Right lobe of liver (tissue), 6 donors: ENCODE measurements around the gene UBIAD1. TPM values are rescaled to one million over a fixed set of nuclear protein-coding genes. Genes with fewer than 3 reads are reported as not detected.
"Not testable (repeated sequence)": the region's sequence is repeated elsewhere in the genome, so short reads cannot be mapped to it uniquely, and the experiment has no call there.

ENCODE experiments used
- ATAC-seq, 4 donors: fragments of 200-7000 bp; cut with Tn5 transposase; one replicate each; pipeline ENCODE4 v1.9.1; 2020; ENCODE audit warnings: mild to moderate bottlenecking in 4 of 4, moderate library complexity in 4 of 4
- DNase-seq, 3 donors: peaks; one replicate each; pipeline ENCODE4 v3.0.0-alpha.2; 2020
- H3K27ac ChIP-seq, 3 donors: fragments of 200-600 bp; one replicate each; pipeline ENCODE4 v1.8.0; 2022
- H3K27me3 ChIP-seq, 2 donors: fragments of 200-600 bp; one replicate each; pipeline ENCODE4 v1.8.0; 2022
- H3K36me3 ChIP-seq, 4 donors: fragments of 200-600 bp; sonication (generic) in 1 of 4; one replicate each; pipeline versions ENCODE4 v1.5.1 to v1.8.0; 2017 to 2022; ENCODE audit warnings: control low read depth in 1 of 4
- H3K4me1 ChIP-seq, 4 donors: fragments of 200-600 bp; sonication (generic) in 1 of 4; one replicate each; pipeline versions ENCODE4 v1.5.1 to v1.8.0; 2017 to 2022; ENCODE audit warnings: control low read depth in 1 of 4
- H3K4me3 ChIP-seq, 3 donors: fragments of 200-600 bp; one replicate each; pipeline ENCODE4 v1.8.0; 2022
- H3K9me3 ChIP-seq, 4 donors: fragments of 200-600 bp; sonication (generic) in 1 of 4; one replicate each; pipeline versions ENCODE4 v1.5.1 to v1.8.0; 2017 to 2022; ENCODE audit warnings: control low read depth in 1 of 4
- CTCF ChIP-seq, 4 donors: fragments of 200-600 bp in 3 of 4; fragments of 450-650 bp in 1 of 4; IDR thresholded peaks; one replicate each; pipeline versions ENCODE4 v1.5.1 to v1.8.0; 2016 to 2022; ENCODE audit warnings: antibody characterized with exemption in 4 of 4, mild to moderate bottlenecking in 2 of 4
- POLR2A ChIP-seq: fragments of 450-650 bp; IDR thresholded peaks from one replicate; pipeline ENCODE4 v1.6.1; 2017; ENCODE audit warnings: antibody characterized with exemption, mild to moderate bottlenecking
- WGBS: methylation state at CpG from one replicate; pipeline ENCODE4 v1.1.6; 2018; ENCODE audit warnings: low coverage, low lambda C conversion rate; ENCODE audit not compliant: insufficient coverage; ENCODE audit errors: missing lambda C conversion rate; 5-methylcytosine and 5-hydroxymethylcytosine counted together
- intact Hi-C, 2 donors: fragments of 100-400 bp; cut with DNase I; formaldehyde crosslinking; loops; one replicate each; pipeline versions ENCODE4 v1.11.2 to v1.14.1; 2022
- total RNA-seq, 6 experiments: library from RNA; depleted of rRNA in 2 of 6; stranded (reverse); fragments of >200 nt in 2 of 6; fragmentation: NEBNext Ultra II Directional in 3 of 6; extraction: Animal tissue kit (Norgen Biotek cat#: 25700) in 3 of 6; gene quantifications; one replicate each; pipeline versions ENCODE4 v1.1.0 to v1.2.4, GENCODE V29; 2016 to 2023
- donor health status: DM: no; HTN: yes; CAD: no.
- donor health status: DM: no; HTN: no; CAD: no.
- donor health status: DM: no; HTN: no; CAD: no.
- donor health status: DM: no; HTN: yes; CAD: no.
- donor health status: DM: no; HTN: yes; CAD: no.

Gene UBIAD1
- total RNA-seq, 6 experiments from 2014 or later, result 7.0 to 11.4 (median 9.7) TPM

GRCh38 chr1:11294951-11295350 lies 22.0 kb downstream of the UBIAD1 start:
- Histone ChIP-seq H3K4me1 (peaks cover 0 to 10% (median 0%) of the 10 kb centered on the region in 4 donors), H3K27ac (no peak overlapping the region), H3K27me3 (no peaks in the 10 kb centered on the region), H3K9me3 (no peaks in the 10 kb centered on the region), H3K4me3 (no peak overlapping the region), H3K36me3 (no peaks in the 10 kb centered on the region)
- 53% methylated on average over 5 of the region's 8 CpGs for WGBS
- DNase-seq (no peak), ATAC-seq (no peak)
- intact Hi-C loops, result no loop called here
- TF ChIP-seq CTCF (IDR thresholded peaks at IDR 0.05), result no peak
- TF ChIP-seq POLR2A, result no peak

GRCh38 chr1:11295905-11296304 lies 22.9 kb downstream of the UBIAD1 start:
- TF ChIP-seq POLR2A (no peak), CTCF (IDR thresholded peaks at IDR 0.05) (no peak)
- Histone ChIP-seq H3K27me3 (no peaks in the 10 kb centered on the region), H3K4me3 (no peak overlapping the region), H3K36me3 (no peaks in the 10 kb centered on the region), H3K4me1 (peaks cover 0 to 10% (median 0%) of the 10 kb centered on the region in 4 donors), H3K27ac (no peak overlapping the region), H3K9me3 (no peaks in the 10 kb centered on the region)
- no peak for DNase-seq
- no peak for ATAC-seq
- intact Hi-C loops, result no loop called here
- no CpG with 5 or more reads among the region's 2 CpGs for WGBS

GRCh38 chr1:11297774-11298173 lies 24.8 kb downstream of the UBIAD1 start:
- H3K9me3 ChIP-seq, H3K4me3 ChIP-seq, H3K27ac ChIP-seq, H3K27me3 ChIP-seq, DNase-seq, H3K4me1 ChIP-seq, intact Hi-C loops, ATAC-seq, H3K36me3 ChIP-seq: not testable (repeated sequence)
- WGBS, result 100% methylated on average over 2 of the region's 5 CpGs

- no peak overlapping the region for H3K27ac ChIP-seq
- H3K36me3 ChIP-seq, result no peaks in the 10 kb centered on the region
- no peaks in the 10 kb centered on the region for H3K9me3 ChIP-seq
- WGBS, result 83% methylated on average over 7 of the region's 12 CpGs
- intact Hi-C loops, result no loop called here
- no peak for TF ChIP-seq POLR2A
- no peak overlapping the region for H3K4me3 ChIP-seq
- ATAC-seq (no peak), DNase-seq (no peak)
- H3K27me3 ChIP-seq, result no peaks in the 10 kb centered on the region
- H3K4me1 ChIP-seq, result no peaks in the 10 kb centered on the region
These were observed 25.6 kb downstream of the UBIAD1 start for GRCh38 chr1:11298390-11299224.

- H3K27ac ChIP-seq, result no peak overlapping the region
- H3K4me3 ChIP-seq, result no peak overlapping the region
- WGBS, result 62% methylated on average over 10 of the region's 10 CpGs
- H3K27me3 ChIP-seq, result no peaks in the 10 kb centered on the region
- TF ChIP-seq CTCF (IDR thresholded peaks at IDR 0.05) (no peak), POLR2A (no peak)
- ATAC-seq (no peak), DNase-seq (no peak)
- no peaks in the 10 kb centered on the region for H3K36me3 ChIP-seq
- no peaks in the 10 kb centered on the region for H3K9me3 ChIP-seq
- H3K4me1 ChIP-seq, result no peaks in the 10 kb centered on the region
- intact Hi-C loops, result no loop called here
These were observed 26.2 kb downstream of the UBIAD1 start for GRCh38 chr1:11299225-11299574.
